HEK293 (cell line): ENCODE results near the gene MAP3K20.

Source experiments
- CTCF ChIA-PET: fragments of 350-600 bp; formaldehyde crosslinking; extraction: SDS; loops from one replicate; lab custom pipeline; 2021; ENCODE audit warnings: antibody characterized with exemption; lab: Yijun Ruan, JAX
- POLR2A ChIA-PET: fragments of 300-600 bp; formaldehyde crosslinking; extraction: SDS; loops from one replicate; lab custom pipeline; 2020; ENCODE audit warnings: antibody characterized with exemption, inconsistent platforms; lab: Yijun Ruan, JAX
- H3K27ac ChIP-seq: fragments of 200-500 bp; sonication (Bioruptor generic); 2 replicates; pipeline ENCODE4 v1.5.1; 2014; ENCODE audit warnings: low read depth, low read length, control low read depth, inconsistent platforms; ENCODE audit errors: extremely low read depth
- H3K36me3 ChIP-seq, 2 experiments: fragments of 200-500 bp in 1 of 2; sonication (Bioruptor generic) in 1 of 2; 1 replicate in 1 of 2; 2 replicates in 1 of 2; pipeline ENCODE4 v1.5.1; 2014 to 2017; ENCODE audit warnings: inconsistent platforms in 2 of 2, low read length in 2 of 2; ENCODE audit not compliant: control insufficient read depth in 2 of 2, insufficient read depth in 1 of 2
- H3K4me1 ChIP-seq: fragments of 200-500 bp; sonication (Bioruptor generic); 2 replicates; pipeline ENCODE4 v1.5.1; 2014; ENCODE audit warnings: mild to moderate bottlenecking, low read length, inconsistent platforms; ENCODE audit not compliant: control insufficient read depth, insufficient read depth
- H3K4me3 ChIP-seq: 2 replicates; pipeline ENCODE4 v1.5.1; 2011; ENCODE audit warnings: low read depth, mild to moderate bottlenecking, control low read depth, low read length, moderate library complexity
- H3K9me3 ChIP-seq: fragments of 200-500 bp; sonication (Bioruptor generic); 2 replicates; pipeline ENCODE4 v1.5.1; 2014; ENCODE audit warnings: low read depth, low read length, inconsistent platforms; ENCODE audit not compliant: control insufficient read depth, insufficient read depth
- AEBP2 ChIP-seq: fragments of 450-650 bp; formaldehyde crosslinking; IDR thresholded peaks from 2 replicates; pipeline ENCODE4 v1.5.1; 2016; ENCODE audit warnings: missing biosample characterization, missing genetic modification characterization, borderline replicate concordance
- BCL11A ChIP-seq: fragments of 450-650 bp; formaldehyde crosslinking; IDR thresholded peaks from 2 replicates; pipeline ENCODE4 v1.5.1; 2016; ENCODE audit warnings: low read depth, missing biosample characterization, missing genetic modification characterization
- FEZF1 ChIP-seq: fragments of 450-650 bp; formaldehyde crosslinking; IDR thresholded peaks from 2 replicates; pipeline ENCODE4 v1.5.1; 2016; ENCODE audit warnings: missing biosample characterization, missing genetic modification characterization
- HIC1 ChIP-seq: fragments of 450-650 bp; formaldehyde crosslinking; IDR thresholded peaks from 2 replicates; pipeline ENCODE4 v1.5.1; 2016; ENCODE audit warnings: missing biosample characterization, missing genetic modification characterization
- HOXA7 ChIP-seq: sonication (generic); formaldehyde crosslinking; IDR thresholded peaks from 2 replicates; pipeline ENCODE4 v1.8.1; 2022; ENCODE audit warnings: missing genetic modification reagents, borderline replicate concordance
- INSM2 ChIP-seq: fragments of 450-650 bp; formaldehyde crosslinking; IDR thresholded peaks from 2 replicates; pipeline ENCODE4 v1.5.1; 2016; ENCODE audit warnings: missing biosample characterization, missing genetic modification characterization
- KLF7 ChIP-seq: fragments of 450-650 bp; formaldehyde crosslinking; IDR thresholded peaks from 2 replicates; pipeline ENCODE4 v1.5.1; 2016; ENCODE audit warnings: missing biosample characterization, missing genetic modification characterization, borderline replicate concordance
- MZF1 ChIP-seq: fragments of 450-650 bp; formaldehyde crosslinking; IDR thresholded peaks from 2 replicates; pipeline ENCODE4 v1.5.1; 2017; ENCODE audit warnings: missing biosample characterization, missing genetic modification characterization, borderline replicate concordance
- OVOL3 ChIP-seq: fragments of 450-650 bp; formaldehyde crosslinking; IDR thresholded peaks from 2 replicates; pipeline ENCODE4 v1.5.1; 2016; ENCODE audit warnings: missing biosample characterization, missing genetic modification characterization
- PRDM6 ChIP-seq: fragments of 450-650 bp; formaldehyde crosslinking; IDR thresholded peaks from 2 replicates; pipeline ENCODE4 v1.5.1; 2017; ENCODE audit warnings: missing biosample characterization, missing genetic modification characterization
- SALL2 ChIP-seq: fragments of 450-650 bp; formaldehyde crosslinking; IDR thresholded peaks from 2 replicates; pipeline ENCODE4 v1.5.0; 2017; ENCODE audit warnings: missing biosample characterization, mild to moderate bottlenecking, missing genetic modification characterization, borderline replicate concordance
- TCF7L2 ChIP-seq: IDR thresholded peaks from 2 replicates; pipeline ENCODE4 v1.6.1; 2011; ENCODE audit warnings: low read depth, mild to moderate bottlenecking, inconsistent platforms, low read length, moderate library complexity, borderline replicate concordance
- TRIM28 ChIP-seq: IDR thresholded peaks from 2 replicates; pipeline ENCODE4 v1.6.1; 2011; ENCODE audit warnings: low read length, control low read depth, borderline replicate concordance
- ZBTB48 ChIP-seq: fragments of 450-650 bp; formaldehyde crosslinking; IDR thresholded peaks from 2 replicates; pipeline ENCODE4 v1.5.1; 2016; ENCODE audit warnings: missing biosample characterization, missing genetic modification characterization
- ZBTB6 ChIP-seq: fragments of 450-650 bp; formaldehyde crosslinking; IDR thresholded peaks from 2 replicates; pipeline ENCODE4 v1.5.1; 2017; ENCODE audit warnings: missing biosample characterization, missing genetic modification characterization
- ZNF140 ChIP-seq: fragments of 450-650 bp; formaldehyde crosslinking; IDR thresholded peaks from 2 replicates; pipeline ENCODE4 v1.5.1; 2016; ENCODE audit warnings: missing biosample characterization, missing genetic modification characterization
- ZNF155 ChIP-seq: fragments of 450-650 bp; formaldehyde crosslinking; IDR thresholded peaks from 2 replicates; pipeline ENCODE4 v1.5.1; 2016; ENCODE audit warnings: missing biosample characterization, missing genetic modification characterization
- ZNF302 ChIP-seq: fragments of 450-650 bp; formaldehyde crosslinking; IDR thresholded peaks from 2 replicates; pipeline ENCODE4 v1.5.1; 2016; ENCODE audit warnings: missing biosample characterization, missing genetic modification characterization, low read depth
- ZNF350 ChIP-seq: fragments of 450-650 bp; formaldehyde crosslinking; IDR thresholded peaks from 2 replicates; pipeline ENCODE4 v1.5.0; 2017; ENCODE audit warnings: missing biosample characterization, mild to moderate bottlenecking, missing genetic modification characterization
- ZNF48 ChIP-seq: fragments of 450-650 bp; formaldehyde crosslinking; IDR thresholded peaks from 2 replicates; pipeline ENCODE4 v1.5.1; 2016; ENCODE audit warnings: missing biosample characterization, missing genetic modification characterization
- ZNF530 ChIP-seq: fragments of 450-650 bp; formaldehyde crosslinking; IDR thresholded peaks from 2 replicates; pipeline ENCODE4 v1.5.1; 2016; ENCODE audit warnings: low read depth, missing biosample characterization, missing genetic modification characterization
- ZNF561 ChIP-seq: fragments of 450-650 bp; IDR thresholded peaks from 2 replicates; pipeline ENCODE4 v1.5.1; 2018; ENCODE audit warnings: missing biosample characterization, missing genetic modification characterization, borderline replicate concordance
- ZNF571 ChIP-seq: fragments of 450-650 bp; formaldehyde crosslinking; IDR thresholded peaks from 2 replicates; pipeline ENCODE4 v1.5.0; 2017; ENCODE audit warnings: missing biosample characterization, missing genetic modification characterization
- ZNF626 ChIP-seq: fragments of 450-650 bp; sonication (Bioruptor Pico); formaldehyde crosslinking; IDR thresholded peaks from 2 replicates; pipeline ENCODE4 v1.5.1; 2018; ENCODE audit warnings: missing biosample characterization, missing genetic modification characterization, inconsistent platforms
- ZNF707 ChIP-seq: fragments of 450-650 bp; formaldehyde crosslinking; IDR thresholded peaks from 2 replicates; pipeline ENCODE4 v1.5.1; 2016; ENCODE audit warnings: missing biosample characterization, missing genetic modification characterization
- ZNF76 ChIP-seq: fragments of 450-650 bp; formaldehyde crosslinking; IDR thresholded peaks from 2 replicates; pipeline ENCODE4; 2016; ENCODE audit warnings: low read depth, missing biosample characterization, missing genetic modification characterization, borderline replicate concordance
- ZNF777 ChIP-seq: fragments of 450-650 bp; formaldehyde crosslinking; IDR thresholded peaks from 2 replicates; pipeline ENCODE4 v1.5.1; 2017; ENCODE audit warnings: missing biosample characterization, missing genetic modification characterization, borderline replicate concordance
- ZNF830 ChIP-seq: fragments of 450-650 bp; IDR thresholded peaks from 2 replicates; pipeline ENCODE4 v1.5.0; 2018; ENCODE audit warnings: missing biosample characterization, missing genetic modification characterization, low read depth, mild to moderate bottlenecking, moderate library complexity
- ZSCAN16 ChIP-seq: fragments of 450-650 bp; formaldehyde crosslinking; IDR thresholded peaks from 2 replicates; pipeline ENCODE4 v1.5.1; 2016; ENCODE audit warnings: missing biosample characterization, missing genetic modification characterization
- ZXDB ChIP-seq: fragments of 450-650 bp; formaldehyde crosslinking; IDR thresholded peaks from 2 replicates; pipeline ENCODE4 v1.5.1; 2016; ENCODE audit warnings: missing biosample characterization, missing genetic modification characterization

The MAP3K20 gene

GRCh38 chr2:173048897-173049661, 26.6 kb upstream of the MAP3K20 start (continued):
- TF ChIP-seq ZBTB6 (tag by site-specific recombination), result no peak
- no peak for TF ChIP-seq ZNF155 (tag by site-specific recombination)
- no peak for TF ChIP-seq ZNF561
- no peak for TF ChIP-seq ZNF571
- no peak for TF ChIP-seq KLF7 (tag by site-specific recombination)
- TF ChIP-seq ZNF350 (tag by site-specific recombination), result no peak
- no peak for TF ChIP-seq ZNF530 (tag by site-specific recombination)
- peak; percentile 40; the same call in 1 of the 2 replicates for TF ChIP-seq ZNF626
- no peak for TF ChIP-seq SALL2 (tag by site-specific recombination)
- no peak for TF ChIP-seq AEBP2
- TF ChIP-seq ZNF140 (tag by site-specific recombination), result no peak
- TF ChIP-seq BCL11A (tag by site-specific recombination), result peak; percentile 17

- H3K4me3 ChIP-seq, result no peak overlapping the region
- no peaks in the 10 kb centered on the region for H3K36me3 ChIP-seq
- H3K9me3 ChIP-seq, result no peaks in the 10 kb centered on the region
- ChIA-PET CTCF (interaction anchor here (0.6 to 1.0 kb wide), 4 partner anchors 17 to 246 kb away, joined by 3 to 5 read pairs (median 4); no protein-coding TSS in a partner anchor), POLR2A (no interaction called here)
- no peak overlapping the region for H3K27ac ChIP-seq
- 0 out of 2 replicates have a peak, but pooled peaks cover 7% of the 10 kb centered on the region for H3K4me1 ChIP-seq
- TF ChIP-seq TRIM28, result 0 out of 2 replicates have a peak, but pooled peaks have one; percentile 3
- no peak for TF ChIP-seq ZSCAN16 (tag by site-specific recombination)
- TF ChIP-seq ZBTB48 (tag by site-specific recombination), result no peak
- TF ChIP-seq PRDM6 (tag by site-specific recombination), result peak; percentile 81
- no peak for TF ChIP-seq HOXA7
- peak; percentile 62; the same call in 1 of the 2 replicates for TF ChIP-seq TCF7L2
- peak; percentile 58 for TF ChIP-seq FEZF1 (tag by site-specific recombination)
- peak; percentile 49; the same call in 1 of the 2 replicates for TF ChIP-seq MZF1
- TF ChIP-seq ZNF707 (tag by site-specific recombination), result no peak
- TF ChIP-seq ZNF76, result no peak
- no peak for TF ChIP-seq OVOL3
- no peak for TF ChIP-seq ZNF830
- no peak for TF ChIP-seq ZNF302 (tag by site-specific recombination)
- no peak for TF ChIP-seq ZXDB (tag by site-specific recombination)
- no peak for TF ChIP-seq HIC1
- no peak for TF ChIP-seq ZNF48 (tag by site-specific recombination)
- TF ChIP-seq ZNF777, result no peak
- no peak for TF ChIP-seq INSM2 (tag by site-specific recombination)
Measured at GRCh38 chr2:173049831-173050230, 25.8 kb upstream of the MAP3K20 start.
